Skeletal muscle tissue (tissue), 4 donors: ENCODE data around the gene SAPCD1. TPM values are rescaled to one million over a fixed set of nuclear protein-coding genes. Genes with fewer than 3 reads are reported as not detected.
A peak's percentile ranks its signal among the peaks of the same experiment; 100 is the strongest.

ENCODE experiments used
- H3K27ac ChIP-seq: one replicate; pipeline ENCODE4 v1.7.0; 2013; ENCODE audit warnings: mild to moderate bottlenecking, low read depth, low read length, inconsistent platforms
- H3K27me3 ChIP-seq, 3 donors: one replicate each; pipeline ENCODE4 v1.7.0; 2013; ENCODE audit warnings: low read length in 3 of 3; ENCODE audit not compliant: control insufficient read depth in 3 of 3, insufficient read depth in 3 of 3
- H3K36me3 ChIP-seq, 3 donors: one replicate each; pipeline ENCODE4 v1.7.0; 2013; ENCODE audit warnings: low read length in 3 of 3; ENCODE audit not compliant: control insufficient read depth in 3 of 3, insufficient read depth in 3 of 3
- H3K4me1 ChIP-seq, 3 donors: one replicate each; pipeline ENCODE4 v1.7.0; 2013; ENCODE audit warnings: low read length in 3 of 3, mild to moderate bottlenecking in 3 of 3; ENCODE audit not compliant: control insufficient read depth in 3 of 3, insufficient read depth in 3 of 3
- H3K4me3 ChIP-seq, 3 donors: one replicate each; pipeline ENCODE4 v1.7.0; 2013; ENCODE audit warnings: low read length in 3 of 3
- H3K9ac ChIP-seq, 3 donors: one replicate each; pipeline ENCODE4 v1.7.0; 2013; ENCODE audit warnings: low read length in 3 of 3, mild to moderate bottlenecking in 3 of 3, moderate library complexity in 2 of 3, low read depth in 1 of 3
- H3K9me3 ChIP-seq, 3 donors: one replicate each; pipeline ENCODE4 v1.7.0; 2013; ENCODE audit warnings: low read length in 3 of 3; ENCODE audit not compliant: control insufficient read depth in 3 of 3
- total RNA-seq: library from RNA; depleted of rRNA; stranded (reverse); fragments of >200 nt; gene quantifications from one replicate; pipeline ENCODE4 v1.2.3, GENCODE V29; 2014
- donor health status: Osteomylitis.

Gene SAPCD1
- total RNA-seq, 1 donor from 2014 or later = 1.0 TPM

- no peaks in the 10 kb centered on the region for H3K27me3 ChIP-seq
- peak overlapping the region in 2 of 3 donors; percentile 33 for H3K9ac ChIP-seq
- H3K27ac ChIP-seq = no peak overlapping the region
Measured at GRCh38 chr6:31765910-31766794, 3.7 kb downstream of the SAPCD1 start.

GRCh38 chr6:31767096-31767645, 4.7 kb downstream of the SAPCD1 start:
- no peak overlapping the region for H3K9ac ChIP-seq
- H3K4me1 ChIP-seq = peaks cover 0 to 6% (median 2%) of the 10 kb centered on the region in 3 donors
- H3K27me3 ChIP-seq = no peaks in the 10 kb centered on the region
- H3K36me3 ChIP-seq = peaks cover 12 to 17% (median 16%) of the 10 kb centered on the region in 3 donors
- no peak overlapping the region for H3K27ac ChIP-seq
- no peaks in the 10 kb centered on the region for H3K9me3 ChIP-seq
- H3K4me3 ChIP-seq = no peak overlapping the region

More at GRCh38 chr6:31765910-31766794, 3.7 kb downstream of the SAPCD1 start:
- no peaks in the 10 kb centered on the region for H3K9me3 ChIP-seq
- peaks cover 12 to 17% (median 16%) of the 10 kb centered on the region in 3 donors for H3K36me3 ChIP-seq
- H3K4me3 ChIP-seq = peak overlapping the region in 2 of 3 donors; percentile 9 to 52
- H3K4me1 ChIP-seq = peaks cover 0 to 6% (median 2%) of the 10 kb centered on the region in 3 donors

GRCh38 chr6:31768363-31769257, 6.2 kb downstream of the SAPCD1 start:
- H3K9ac ChIP-seq = no peak overlapping the region
- no peaks in the 10 kb centered on the region for H3K27me3 ChIP-seq
- H3K36me3 ChIP-seq = peaks cover 12 to 17% (median 16%) of the 10 kb centered on the region in 3 donors
- no peak overlapping the region for H3K27ac ChIP-seq
- H3K4me3 ChIP-seq = no peak overlapping the region
- H3K4me1 ChIP-seq = peaks cover 2 to 9% (median 8%) of the 10 kb centered on the region in 3 donors
- H3K9me3 ChIP-seq = no peaks in the 10 kb centered on the region

GRCh38 chr6:31769684-31770371, 7.4 kb downstream of the SAPCD1 start:
- Histone ChIP-seq H3K9ac (no peak overlapping the region), H3K9me3 (no peaks in the 10 kb centered on the region), H3K4me1 (peaks cover 2 to 9% (median 8%) of the 10 kb centered on the region in 3 donors), H3K27ac (no peak overlapping the region), H3K4me3 (no peak overlapping the region), H3K36me3 (peaks cover 12 to 17% (median 16%) of the 10 kb centered on the region in 3 donors), H3K27me3 (no peaks in the 10 kb centered on the region)

- Histone ChIP-seq H3K36me3 (peaks cover 12 to 17% (median 14%) of the 10 kb centered on the region in 3 donors), H3K27me3 (no peaks in the 10 kb centered on the region), H3K4me3 (no peak overlapping the region), H3K4me1 (peaks cover 2 to 13% (median 13%) of the 10 kb centered on the region in 3 donors), H3K9ac (no peak overlapping the region), H3K9me3 (no peaks in the 10 kb centered on the region), H3K27ac (no peak overlapping the region)
Measured at GRCh38 chr6:31770860-31771259, 8.4 kb downstream of the SAPCD1 start.

- peaks cover 7 to 23% (median 22%) of the 10 kb centered on the region in 3 donors for H3K4me1 ChIP-seq
- peaks cover 8 to 13% (median 9%) of the 10 kb centered on the region in 3 donors for H3K36me3 ChIP-seq
- H3K4me3 ChIP-seq = no peak overlapping the region
- no peak overlapping the region for H3K27ac ChIP-seq
- H3K27me3 ChIP-seq = no peaks in the 10 kb centered on the region
- H3K9ac ChIP-seq = no peak overlapping the region
- H3K9me3 ChIP-seq = no peaks in the 10 kb centered on the region
Measured at GRCh38 chr6:31771992-31772358, 9.5 kb downstream of the SAPCD1 start.

- Histone ChIP-seq H3K27me3 (no peaks in the 10 kb centered on the region), H3K27ac (peak overlapping the region; percentile 89), H3K9ac (peak overlapping the region in 1 of 3 donors; percentile 33), H3K36me3 (peaks cover 12 to 18% (median 15%) of the 10 kb centered on the region in 3 donors), H3K4me1 (peaks cover 13 to 32% (median 27%) of the 10 kb centered on the region in 3 donors), H3K9me3 (no peaks in the 10 kb centered on the region), H3K4me3 (no peak overlapping the region)
Measured at GRCh38 chr6:31775184-31775583, 12.7 kb downstream of the SAPCD1 start.

GRCh38 chr6:31775633-31776484, 13.4 kb downstream of the SAPCD1 start:
- no peaks in the 10 kb centered on the region for H3K9me3 ChIP-seq
- peak overlapping the region in 1 of 3 donors; percentile 71 for H3K4me3 ChIP-seq
- H3K9ac ChIP-seq = peak overlapping the region in 2 of 3 donors; percentile 84 to 86
- H3K36me3 ChIP-seq = peaks cover 18 to 24% (median 22%) of the 10 kb centered on the region in 3 donors
- peaks cover 13 to 32% (median 27%) of the 10 kb centered on the region in 3 donors for H3K4me1 ChIP-seq
- peak overlapping the region; percentile 89 for H3K27ac ChIP-seq
- H3K27me3 ChIP-seq = no peaks in the 10 kb centered on the region
